Glutamatergic neuron (in vitro differentiated cells): ENCODE results near the gene DPRX. TPM values are rescaled to one million over a fixed set of nuclear protein-coding genes. Genes with fewer than 3 reads are reported as not detected.

ENCODE experiments used
- DNase-seq: peaks from one replicate; pipeline ENCODE4 v3.0.0; 2022
- H3K27ac Mint-ChIP-seq: one replicate; pipeline ENCODE4 v1.8.0; 2020; ENCODE audit warnings: mild to moderate bottlenecking, mixed read lengths, inconsistent platforms; ENCODE audit not compliant: unreplicated experiment
- H3K27me3 Mint-ChIP-seq: one replicate; pipeline ENCODE4 v1.8.0; 2020; ENCODE audit warnings: mild to moderate bottlenecking, moderate library complexity, mixed read lengths, inconsistent platforms; ENCODE audit not compliant: unreplicated experiment
- H3K36me3 Mint-ChIP-seq: one replicate; pipeline ENCODE4 v1.8.0; 2020; ENCODE audit warnings: mild to moderate bottlenecking, mixed read lengths, inconsistent platforms; ENCODE audit not compliant: unreplicated experiment
- H3K4me1 Mint-ChIP-seq: one replicate; pipeline ENCODE4 v1.8.0; 2020; ENCODE audit warnings: mild to moderate bottlenecking, low read depth, mixed read lengths, inconsistent platforms; ENCODE audit not compliant: unreplicated experiment
- H3K4me3 Mint-ChIP-seq: one replicate; pipeline ENCODE4 v1.8.0; 2020; ENCODE audit warnings: mild to moderate bottlenecking, mixed read lengths, inconsistent platforms; ENCODE audit not compliant: unreplicated experiment
- H3K9me3 Mint-ChIP-seq: one replicate; pipeline ENCODE4 v1.8.0; 2020; ENCODE audit warnings: mild to moderate bottlenecking, moderate library complexity, mixed read lengths, inconsistent platforms; ENCODE audit not compliant: unreplicated experiment
- total RNA-seq: library from RNA; stranded (reverse); fragmentation: NEBNext Ultra II Directional; extraction: Animal tissue kit (Norgen Biotek cat#: 25700); gene quantifications from one replicate; pipeline ENCODE4 v1.2.1, GENCODE V29; 2021; ENCODE audit not compliant: unreplicated experiment
- TF ChIP-seq, protein P1 (sequence below): fragments of 200-600 bp; sonication (generic); IDR thresholded peaks from one replicate; pipeline ENCODE4 v1.5.0; 2021; ENCODE audit not compliant: partially characterized antibody, unreplicated experiment

The DPRX gene
- total RNA-seq, 1 donor from 2014 or later: not detected

DNA sequence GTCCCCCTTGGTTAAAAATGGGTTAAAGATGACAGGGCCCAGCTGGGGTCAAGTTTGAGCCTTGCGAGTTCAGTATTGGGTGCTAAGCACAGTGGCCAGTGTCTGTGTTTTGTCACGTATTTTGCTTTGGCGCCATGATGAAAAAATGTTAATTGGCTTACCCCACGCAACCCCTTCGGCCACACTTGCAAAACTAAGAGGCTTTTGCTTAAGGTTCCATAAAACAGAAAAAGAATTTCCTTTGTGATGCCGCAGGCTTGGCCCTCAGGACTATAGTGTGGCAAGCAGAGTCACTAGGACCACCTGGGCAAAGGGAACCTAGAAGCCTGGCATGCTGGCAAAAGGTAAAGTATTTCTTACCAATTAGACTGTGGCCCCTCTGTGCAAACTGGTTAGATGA, 20.7 kb downstream of the DPRX start:
- no peaks in the 10 kb centered on the region for H3K27me3 Mint-ChIP-seq
- peaks cover 6% of the 10 kb centered on the region for H3K9me3 Mint-ChIP-seq
- no peaks in the 10 kb centered on the region for H3K4me1 Mint-ChIP-seq
- DNase-seq: no peak
- TF ChIP-seq, protein P1, sequence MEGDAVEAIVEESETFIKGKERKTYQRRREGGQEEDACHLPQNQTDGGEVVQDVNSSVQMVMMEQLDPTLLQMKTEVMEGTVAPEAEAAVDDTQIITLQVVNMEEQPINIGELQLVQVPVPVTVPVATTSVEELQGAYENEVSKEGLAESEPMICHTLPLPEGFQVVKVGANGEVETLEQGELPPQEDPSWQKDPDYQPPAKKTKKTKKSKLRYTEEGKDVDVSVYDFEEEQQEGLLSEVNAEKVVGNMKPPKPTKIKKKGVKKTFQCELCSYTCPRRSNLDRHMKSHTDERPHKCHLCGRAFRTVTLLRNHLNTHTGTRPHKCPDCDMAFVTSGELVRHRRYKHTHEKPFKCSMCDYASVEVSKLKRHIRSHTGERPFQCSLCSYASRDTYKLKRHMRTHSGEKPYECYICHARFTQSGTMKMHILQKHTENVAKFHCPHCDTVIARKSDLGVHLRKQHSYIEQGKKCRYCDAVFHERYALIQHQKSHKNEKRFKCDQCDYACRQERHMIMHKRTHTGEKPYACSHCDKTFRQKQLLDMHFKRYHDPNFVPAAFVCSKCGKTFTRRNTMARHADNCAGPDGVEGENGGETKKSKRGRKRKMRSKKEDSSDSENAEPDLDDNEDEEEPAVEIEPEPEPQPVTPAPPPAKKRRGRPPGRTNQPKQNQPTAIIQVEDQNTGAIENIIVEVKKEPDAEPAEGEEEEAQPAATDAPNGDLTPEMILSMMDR: no peak
- H3K4me3 Mint-ChIP-seq: no peak overlapping the region
- H3K27ac Mint-ChIP-seq: no peak overlapping the region
- H3K36me3 Mint-ChIP-seq: peaks cover 5% of the 10 kb centered on the region

DNA sequence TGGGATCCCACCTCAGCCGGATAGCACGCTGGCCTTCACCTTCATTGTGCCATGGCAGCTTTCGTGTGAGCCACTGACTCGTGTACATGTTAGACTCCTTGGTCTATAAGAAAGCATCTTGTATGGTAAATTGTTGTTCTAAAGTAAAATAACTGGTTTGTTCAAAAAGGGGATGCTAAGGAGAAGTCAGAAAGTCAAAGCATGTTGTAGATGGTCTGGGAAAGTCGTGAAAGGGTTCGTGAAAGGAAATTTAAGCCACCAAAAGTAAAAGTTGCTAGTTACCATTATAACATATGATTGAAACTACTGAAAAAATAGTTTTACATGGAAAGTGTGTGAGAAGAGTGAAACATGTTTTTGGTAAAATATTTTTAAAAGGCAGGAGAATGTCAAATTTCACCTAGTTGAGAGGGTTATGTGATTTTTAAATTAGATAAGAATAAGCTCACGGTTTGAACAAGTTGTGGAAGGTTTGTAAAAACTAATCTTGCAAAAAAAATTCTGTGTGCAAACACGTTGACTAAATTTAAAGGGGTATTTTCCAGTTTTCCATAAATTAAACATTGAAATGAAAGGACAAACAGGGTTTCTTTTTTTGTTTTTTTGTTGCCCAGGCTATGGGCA, 23.4 kb downstream of the DPRX start:
- Mint-ChIP-seq H3K36me3 (peaks cover 5% of the 10 kb centered on the region), H3K4me3 (no peak overlapping the region), H3K9me3 (peaks cover 6% of the 10 kb centered on the region), H3K4me1 (no peaks in the 10 kb centered on the region), H3K27ac (no peak overlapping the region), H3K27me3 (no peaks in the 10 kb centered on the region)
- no peak for DNase-seq
- TF ChIP-seq, protein P1: no peak

DNA sequence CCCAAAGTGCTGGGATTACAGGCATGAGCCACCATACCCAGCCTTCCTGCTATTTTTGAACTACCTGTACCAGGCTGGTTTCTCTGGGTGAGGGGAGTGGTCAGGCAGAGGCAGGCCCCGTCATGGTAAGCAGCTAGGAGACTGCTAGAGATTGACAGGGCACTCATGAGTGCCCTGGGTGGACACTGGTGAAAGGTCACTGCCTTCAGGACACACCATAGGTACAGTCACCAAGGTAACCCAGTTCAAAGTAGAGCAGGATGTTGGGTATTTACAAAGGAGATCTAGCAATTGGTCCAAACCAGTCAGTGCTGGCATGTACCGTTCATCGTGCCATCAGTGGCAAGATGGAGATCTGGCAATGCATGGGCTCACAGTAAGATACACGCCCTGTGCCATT, 25.5 kb downstream of the DPRX start:
- TF ChIP-seq, protein P1: no peak
- Mint-ChIP-seq H3K4me3 (no peak overlapping the region), H3K27ac (no peak overlapping the region), H3K4me1 (no peaks in the 10 kb centered on the region), H3K9me3 (peaks cover 7% of the 10 kb centered on the region), H3K27me3 (peaks cover 2% of the 10 kb centered on the region), H3K36me3 (peaks cover 5% of the 10 kb centered on the region)
- no peak for DNase-seq

DNA sequence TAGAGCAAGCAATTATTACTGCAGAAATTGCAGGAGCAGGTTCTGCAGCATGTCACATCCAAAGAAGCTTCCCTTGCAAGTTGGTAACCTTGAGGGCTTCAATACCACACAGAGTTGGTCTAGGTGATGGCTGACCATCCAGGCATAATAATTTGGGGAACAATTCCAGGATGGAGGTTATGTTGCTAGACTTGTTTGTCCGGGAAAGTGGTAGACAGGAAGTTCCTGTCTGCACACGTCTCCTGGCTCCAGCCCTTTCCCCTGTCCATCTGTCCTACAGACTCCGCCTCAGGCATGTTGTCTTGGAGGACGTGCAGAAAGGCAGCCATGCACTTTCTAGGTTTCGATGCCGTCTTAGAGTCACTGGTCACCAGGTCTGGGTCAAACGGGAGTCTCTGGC, 26.0 kb downstream of the DPRX start:
- no peak overlapping the region for H3K27ac Mint-ChIP-seq
- no peaks in the 10 kb centered on the region for H3K4me1 Mint-ChIP-seq
- peaks cover 8% of the 10 kb centered on the region for H3K9me3 Mint-ChIP-seq
- TF ChIP-seq, protein P1: no peak
- no peak overlapping the region for H3K4me3 Mint-ChIP-seq
- H3K36me3 Mint-ChIP-seq: peaks cover 5% of the 10 kb centered on the region
- no peak for DNase-seq
- H3K27me3 Mint-ChIP-seq: peaks cover 2% of the 10 kb centered on the region

DNA sequence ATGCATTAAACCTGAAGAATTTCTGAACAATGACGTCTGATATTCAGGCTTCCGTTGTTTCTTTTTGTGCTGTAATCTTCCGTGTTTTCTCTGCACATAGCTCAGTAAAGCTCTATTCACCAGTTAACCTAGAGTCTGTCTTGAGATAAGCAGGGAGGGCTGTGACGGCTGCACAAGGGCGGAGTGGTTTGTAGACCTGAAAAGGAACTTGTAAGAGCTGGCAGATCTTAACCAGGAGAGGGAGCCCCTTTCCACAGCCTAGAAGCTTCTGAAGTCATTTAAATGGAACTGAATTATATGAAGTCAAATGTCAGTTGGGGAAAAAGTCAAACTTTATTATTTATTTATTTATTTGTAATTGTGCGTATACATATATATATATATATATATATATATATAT, 27.5 kb downstream of the DPRX start:
- H3K9me3 Mint-ChIP-seq: peaks cover 8% of the 10 kb centered on the region
- no peak overlapping the region for H3K27ac Mint-ChIP-seq
- H3K27me3 Mint-ChIP-seq: peaks cover 2% of the 10 kb centered on the region
- H3K36me3 Mint-ChIP-seq: peaks cover 5% of the 10 kb centered on the region
- no peak for DNase-seq
- H3K4me1 Mint-ChIP-seq: no peaks in the 10 kb centered on the region
- TF ChIP-seq, protein P1: no peak
- no peak overlapping the region for H3K4me3 Mint-ChIP-seq
